Myocyte (in vitro differentiated cells): ENCODE data around the gene STX1B. TPM values are rescaled to one million over a fixed set of nuclear protein-coding genes. Genes with fewer than 3 reads are reported as not detected.
A peak's percentile ranks its signal among the peaks of the same experiment; 100 is the strongest.

ENCODE experiments used
- DNase-seq: peaks from one replicate; pipeline ENCODE4 v3.0.0-alpha.2; 2012; ENCODE audit warnings: low read depth
- total RNA-seq: library from RNA; depleted of rRNA; stranded (reverse); fragments of >200 nt; gene quantifications from 2 replicates; pipeline ENCODE4 v1.2.3, GENCODE V29; 2014

The STX1B gene
- total RNA-seq, 1 donor from 2014 or later = 0.86 TPM

GRCh38 chr16:30996985-30997724, 13.3 kb downstream of the STX1B start:
- peak; percentile 81 for DNase-seq

- no peak for DNase-seq
These were observed 14.0 kb downstream of the STX1B start for GRCh38 chr16:30996324-30996984.

DNA sequence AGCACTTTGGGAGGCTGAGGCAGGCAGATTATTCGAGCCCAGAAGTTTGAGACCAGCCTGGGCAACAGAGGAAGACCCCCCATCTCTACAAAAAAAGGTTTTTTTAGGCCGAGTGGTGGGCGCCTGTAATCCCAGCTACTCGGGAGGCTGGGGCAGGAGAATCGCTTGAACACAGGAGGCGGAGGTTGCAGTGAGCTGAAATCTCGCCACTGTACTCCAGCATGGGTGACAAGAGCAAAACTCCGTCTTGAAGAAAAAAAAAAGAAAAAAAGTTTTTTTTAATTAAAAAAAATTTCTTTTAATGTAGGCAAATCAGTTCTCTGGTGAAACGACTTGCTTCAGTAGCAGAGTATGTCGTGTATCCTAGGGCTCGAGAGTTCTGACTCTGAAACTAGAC, 14.5 kb downstream of the STX1B start:
- DNase-seq = no peak

- no peak for DNase-seq
These were observed 17.3 kb downstream of the STX1B start for GRCh38 chr16:30992931-30993816.

DNA sequence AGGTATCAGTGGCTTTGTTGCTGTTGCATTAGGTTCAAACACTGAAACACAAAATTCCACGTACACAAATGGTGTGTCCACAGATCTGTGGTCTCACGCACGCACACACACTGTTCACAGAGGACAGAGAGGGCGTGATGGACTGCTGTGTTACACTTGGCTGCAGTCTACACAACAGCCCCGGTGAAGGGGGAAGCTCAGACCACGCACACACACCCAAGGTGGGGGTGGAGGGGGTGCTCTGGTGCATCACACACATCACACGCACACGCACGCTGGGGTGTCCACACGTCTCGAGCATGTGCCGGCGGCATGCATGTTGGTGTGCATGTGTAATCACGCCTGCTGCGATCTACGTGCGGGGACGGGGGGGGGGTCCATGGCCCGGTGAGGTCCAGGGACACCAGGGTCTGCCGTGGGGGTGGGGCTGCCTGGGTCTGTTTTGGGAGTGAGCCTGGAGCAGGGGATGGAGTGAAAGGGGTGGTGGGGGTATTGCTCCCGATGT, 18.1 kb downstream of the STX1B start:
- DNase-seq = no peak

GRCh38 chr16:30991052-30991451, 19.4 kb downstream of the STX1B start:
- no peak for DNase-seq

DNA sequence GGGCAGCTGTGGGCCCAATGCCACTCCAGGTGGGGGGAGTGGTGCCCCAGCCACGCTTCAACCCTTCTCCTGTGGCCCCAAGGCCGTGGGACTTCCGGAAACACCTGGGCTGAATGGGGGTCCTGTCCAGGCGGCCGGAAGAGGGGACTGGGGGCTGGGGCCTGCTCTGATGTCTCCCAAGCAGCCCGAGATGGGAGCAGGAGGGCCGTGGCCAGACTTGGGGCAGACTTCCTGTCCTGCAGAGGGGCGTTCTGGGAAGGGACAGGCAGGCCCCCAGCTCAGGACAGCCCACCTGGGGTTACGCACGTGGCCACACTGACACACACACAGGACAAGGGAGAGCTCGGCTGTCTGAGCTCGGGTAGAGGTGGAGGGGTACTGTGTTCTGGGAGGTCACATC, 20.3 kb downstream of the STX1B start:
- DNase-seq = no peak

- DNase-seq = no peak
These were observed 20.9 kb downstream of the STX1B start for GRCh38 chr16:30989469-30990047.

DNA sequence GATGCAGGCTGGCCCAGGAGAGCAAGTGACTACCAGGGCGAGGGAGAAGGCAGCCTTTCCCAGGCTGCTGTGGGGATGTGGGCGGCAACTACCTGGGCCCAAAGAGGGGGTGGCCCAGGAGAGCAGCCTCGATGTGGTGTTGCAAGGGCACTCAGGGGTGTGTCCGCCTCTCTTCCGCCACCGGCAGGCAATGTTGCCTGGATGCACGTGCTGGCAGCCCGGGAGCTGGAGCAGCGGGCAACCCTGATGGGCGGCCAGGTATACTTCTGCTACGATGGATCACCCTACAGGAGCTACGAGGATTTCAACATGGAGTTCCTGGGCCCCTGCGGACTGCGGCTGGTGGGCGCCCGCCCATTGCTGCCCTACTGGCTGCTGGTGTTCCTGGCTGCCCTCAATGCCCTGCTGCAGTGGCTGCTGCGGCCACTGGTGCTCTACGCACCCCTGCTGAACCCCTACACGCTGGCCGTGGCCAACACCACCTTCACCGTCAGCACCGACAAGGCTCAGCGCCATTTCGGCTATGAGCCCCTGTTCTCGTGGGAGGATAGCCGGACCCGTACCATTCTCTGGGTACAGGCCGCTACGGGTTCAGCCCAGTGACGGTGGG, 22.8 kb downstream of the STX1B start:
- DNase-seq = no peak

DNA sequence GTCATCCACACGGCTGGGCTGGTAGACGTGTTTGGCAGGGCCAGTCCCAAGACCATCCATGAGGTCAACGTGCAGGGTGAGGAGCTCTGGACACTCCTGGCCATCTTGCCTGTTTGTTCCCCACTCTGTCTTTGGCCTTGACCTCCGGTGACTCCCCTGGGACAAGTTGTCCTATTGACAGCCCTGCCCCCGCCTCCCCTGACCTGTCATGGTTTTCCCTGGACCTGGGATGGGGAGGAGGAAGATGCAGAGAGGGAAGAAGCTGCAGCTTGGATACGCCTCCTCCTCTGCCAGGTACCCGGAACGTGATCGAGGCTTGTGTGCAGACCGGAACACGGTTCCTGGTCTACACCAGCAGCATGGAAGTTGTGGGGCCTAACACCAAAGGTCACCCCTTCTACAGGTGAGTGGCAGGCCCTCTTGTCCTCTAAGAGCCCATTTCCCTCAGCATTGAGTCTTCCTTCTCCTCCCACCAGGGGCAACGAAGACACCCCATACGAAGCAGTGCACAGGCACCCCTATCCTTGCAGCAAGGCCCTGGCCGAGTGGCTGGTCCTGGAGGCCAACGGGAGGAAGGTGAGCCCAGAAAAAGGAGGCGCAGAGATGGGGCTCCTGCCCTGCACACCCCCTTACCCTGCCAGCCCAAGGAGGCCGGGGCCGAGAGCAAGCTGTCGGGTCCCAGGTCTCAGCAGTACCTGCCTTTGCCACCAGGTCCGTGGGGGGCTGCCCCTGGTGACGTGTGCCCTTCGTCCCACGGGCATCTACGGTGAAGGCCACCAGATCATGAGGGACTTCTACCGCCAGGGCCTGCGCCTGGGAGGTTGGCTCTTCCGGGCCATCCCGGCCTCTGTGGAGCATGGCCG, 24.1 kb downstream of the STX1B start:
- no peak for DNase-seq

GRCh38 chr16:30985401-30986128, 24.9 kb downstream of the STX1B start:
- DNase-seq = peak; percentile 96

- peak; percentile 87 for DNase-seq
These were observed 25.6 kb downstream of the STX1B start, which contains the start of gene HSD3B7 for GRCh38 chr16:30984669-30985400. Gene HSD3B7, plus strand, starts transcription at chr16:30985207. Its CDS starts 452 bp downstream, at chr16:30985659.

- DNase-seq = no peak
These were observed 26.4 kb downstream of the STX1B start for GRCh38 chr16:30983898-30984610.

DNA sequence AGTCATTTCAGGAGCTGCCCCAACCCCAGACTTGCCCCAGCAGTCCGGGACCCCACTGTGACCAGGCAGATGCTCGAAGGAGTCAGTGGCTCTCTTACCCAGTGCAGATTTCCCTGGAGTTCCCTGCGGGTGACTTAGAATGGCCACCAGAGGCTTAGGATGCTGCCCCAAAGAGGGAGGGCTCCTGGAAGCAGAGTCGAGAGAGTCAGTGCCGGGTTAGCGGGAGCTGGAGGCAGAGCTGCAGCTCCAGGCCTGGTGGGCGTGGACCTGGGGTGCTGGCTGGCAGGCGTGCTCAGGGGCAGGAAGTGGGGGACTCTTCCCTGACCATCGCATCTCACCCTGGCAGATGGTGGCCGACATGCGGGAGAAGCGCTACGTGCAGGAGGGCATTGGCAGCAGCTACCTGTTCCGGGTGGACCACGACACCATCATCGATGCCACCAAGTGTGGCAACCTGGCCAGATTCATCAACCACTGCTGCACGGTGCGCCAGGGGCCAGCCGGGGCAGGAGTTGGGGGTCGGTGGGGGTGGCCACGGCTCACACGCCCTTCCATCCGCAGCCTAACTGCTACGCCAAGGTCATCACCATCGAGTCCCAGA, 27.0 kb downstream of the STX1B start:
- DNase-seq = no peak

- no peak for DNase-seq
These were observed 27.7 kb downstream of the STX1B start for GRCh38 chr16:30982548-30983288.

DNA sequence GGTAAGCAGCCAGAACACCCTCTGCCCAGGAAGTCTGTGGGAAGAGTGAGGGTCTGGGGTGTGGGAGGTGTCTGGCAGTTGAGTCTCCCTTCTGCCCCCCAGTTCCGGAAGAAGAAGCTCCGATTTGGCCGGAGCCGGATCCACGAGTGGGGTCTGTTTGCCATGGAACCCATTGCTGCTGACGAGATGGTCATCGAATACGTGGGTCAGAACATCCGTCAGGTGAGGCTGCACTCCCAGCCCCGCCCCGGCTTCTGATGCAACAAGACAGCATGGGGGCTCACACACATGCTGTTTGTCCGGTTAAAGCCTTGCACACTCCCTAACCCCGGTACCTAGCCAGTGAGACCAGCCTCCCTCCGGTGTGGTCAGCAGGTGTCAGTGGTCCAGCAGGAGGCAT, 29.5 kb downstream of the STX1B start:
- DNase-seq = no peak

DNA sequence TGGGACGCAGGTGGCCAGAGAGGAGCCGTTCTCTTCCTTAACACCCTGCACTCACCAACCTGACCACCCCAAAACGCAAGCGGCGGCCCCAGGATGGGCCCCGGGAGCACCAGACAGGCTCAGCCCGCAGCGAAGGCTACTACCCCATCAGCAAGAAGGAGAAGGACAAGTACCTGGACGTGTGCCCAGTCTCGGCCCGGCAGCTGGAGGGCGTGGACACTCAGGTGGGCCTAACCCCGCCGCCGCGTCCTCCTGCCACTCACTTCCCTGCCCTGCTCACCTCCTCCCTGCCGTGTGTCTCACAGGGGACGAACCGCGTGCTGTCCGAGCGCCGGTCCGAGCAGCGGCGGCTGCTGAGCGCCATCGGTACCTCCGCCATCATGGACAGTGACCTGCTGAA, 30.0 kb downstream of the STX1B start:
- no peak for DNase-seq
